Natural killer cell treated with Interleukin-12 subunit alpha and Interleukin-12 subunit beta and Interleukin-15 and Interleukin-18, amount 100 ng/mL, for 72 hours (primary cell): ENCODE data around the gene FREY1. TPM values are rescaled to one million over a fixed set of nuclear protein-coding genes. Genes with fewer than 3 reads are reported as not detected.

ENCODE experiments used
- ATAC-seq, 2 donors: fragments of 150-1000 bp; cut with Tn5 transposase in 1 of 2; sonication (Bioruptor Pico), chemical (Tn5 transposase) in 1 of 2; 2 replicates each; pipeline ENCODE4 v1.10.0; 2021
- DNase-seq: peaks from one replicate; pipeline ENCODE4 v3.0.0; 2022; ENCODE audit warnings: low spot score
- H3K27ac Mint-ChIP-seq, 2 donors: 1 replicate in 1 of 2; 2 replicates in 1 of 2; pipeline ENCODE4 v1.8.0; 2022; ENCODE audit warnings: mixed read lengths in 2 of 2, mild to moderate bottlenecking in 1 of 2, moderate library complexity in 1 of 2
- H3K27me3 Mint-ChIP-seq, 2 donors: 1 replicate in 1 of 2; 2 replicates in 1 of 2; pipeline ENCODE4 v1.8.0; 2022; ENCODE audit warnings: mixed read lengths in 2 of 2
- H3K36me3 Mint-ChIP-seq: one replicate; pipeline ENCODE4 v1.8.0; 2022; ENCODE audit warnings: mixed read lengths
- H3K4me1 Mint-ChIP-seq, 2 donors: 1 replicate in 1 of 2; 2 replicates in 1 of 2; pipeline ENCODE4 v1.8.0; 2022; ENCODE audit warnings: low read depth in 2 of 2, mixed read lengths in 2 of 2, mild to moderate bottlenecking in 1 of 2
- H3K4me3 Mint-ChIP-seq: one replicate; pipeline ENCODE4 v1.8.0; 2022; ENCODE audit warnings: mixed read lengths
- H3K9me3 Mint-ChIP-seq: 2 replicates; pipeline ENCODE4 v1.8.0; 2022; ENCODE audit warnings: mixed read lengths
- total RNA-seq, 2 donors: library from RNA; stranded (reverse); gene quantifications; one replicate each; pipeline ENCODE4 v1.2.3, GENCODE V29; 2022

FREY1 gene
- total RNA-seq, 2 donors from 2014 or later = 4.2 to 4.9 TPM

- peaks cover 0 to 4% of the 10 kb centered on the region in 2 donors for H3K27me3 Mint-ChIP-seq
- H3K4me1 Mint-ChIP-seq = peaks cover 11 to 13% of the 10 kb centered on the region in 2 donors
- no peaks in the 10 kb centered on the region for H3K36me3 Mint-ChIP-seq
- no peak overlapping the region for H3K4me3 Mint-ChIP-seq
- no peaks in the 10 kb centered on the region for H3K9me3 Mint-ChIP-seq
- ATAC-seq (no peak), DNase-seq (peak; percentile 48)
- H3K27ac Mint-ChIP-seq = no peak overlapping the region
These were observed 20.1 kb downstream of the FREY1 start for GRCh38 chr11:45886816-45887520.

DNA sequence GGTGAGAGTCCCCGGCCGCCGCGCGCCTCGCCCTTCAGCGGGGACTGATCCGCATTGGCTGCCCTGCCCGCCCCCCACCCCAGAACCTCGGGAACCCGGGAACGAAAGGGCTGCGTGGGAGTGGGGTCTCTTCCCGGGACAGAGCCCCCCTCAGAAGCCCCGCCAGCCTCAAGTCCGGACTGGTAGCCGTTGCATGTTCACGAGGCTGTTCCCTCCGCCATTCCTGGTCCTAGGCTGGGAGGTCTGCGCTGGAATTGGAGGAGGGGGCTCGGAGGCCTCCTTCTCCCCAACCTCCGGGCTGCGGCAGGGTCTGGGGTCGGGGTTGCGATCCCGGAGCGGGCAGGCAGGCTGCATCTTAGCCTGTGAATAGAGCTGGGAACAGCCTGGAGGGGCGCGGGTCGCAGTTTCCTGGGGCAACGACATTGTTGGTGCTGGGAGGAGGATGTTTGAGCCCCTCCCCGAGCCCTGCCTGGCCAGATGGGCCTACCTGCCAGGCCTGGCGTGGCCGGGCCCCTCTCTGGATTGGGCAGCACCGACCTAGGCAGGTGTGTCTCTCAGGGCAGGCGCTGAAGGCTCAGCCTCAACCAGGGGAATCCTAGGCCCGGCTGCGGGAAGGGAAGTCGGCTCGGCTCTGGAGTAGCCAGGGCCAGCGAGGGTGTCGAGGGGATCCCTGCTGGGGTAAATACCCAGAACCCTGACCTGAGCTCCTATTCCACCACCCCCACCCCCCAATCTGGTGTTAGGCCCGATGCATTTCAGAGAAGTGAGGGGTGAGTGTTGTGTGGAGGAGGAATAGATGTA is 20.9 kb downstream of the FREY1 start:
- H3K4me3 Mint-ChIP-seq = no peak overlapping the region
- no peak overlapping the region for H3K27ac Mint-ChIP-seq
- H3K9me3 Mint-ChIP-seq = no peaks in the 10 kb centered on the region
- peaks cover 0 to 4% of the 10 kb centered on the region in 2 donors for H3K27me3 Mint-ChIP-seq
- peaks cover 11 to 13% of the 10 kb centered on the region in 2 donors for H3K4me1 Mint-ChIP-seq
- DNase-seq (peak; percentile 55), ATAC-seq (no peak)
- H3K36me3 Mint-ChIP-seq = no peaks in the 10 kb centered on the region

- H3K27ac Mint-ChIP-seq = no peak within 1 kb of the TSS
- peak within 1 kb of the TSS; percentile 63 for H3K4me3 Mint-ChIP-seq
- H3K27me3 Mint-ChIP-seq = peaks cover 0 to 4% of the 10 kb centered on the region in 2 donors
- peak; percentile 69 for DNase-seq
- peaks cover 3% of the 10 kb centered on the region for H3K36me3 Mint-ChIP-seq
- no peaks in the 10 kb centered on the region for H3K9me3 Mint-ChIP-seq
- peaks cover 11 to 13% of the 10 kb centered on the region in 2 donors for H3K4me1 Mint-ChIP-seq
- peak; percentile 87 to 90 for ATAC-seq
These were observed 21.7 kb downstream of the FREY1 start, which contains the start of gene MAPK8IP1 for GRCh38 chr11:45885274-45885920. Gene MAPK8IP1, plus strand, starts transcription at chr11:45885651. Its CDS starts 170 bp downstream, at chr11:45885821.

GRCh38 chr11:45884596-45885185 is 22.4 kb downstream of the FREY1 start:
- H3K27ac Mint-ChIP-seq = no peak overlapping the region
- H3K9me3 Mint-ChIP-seq = no peaks in the 10 kb centered on the region
- peak overlapping the region; percentile 63 for H3K4me3 Mint-ChIP-seq
- H3K4me1 Mint-ChIP-seq = peaks cover 11 to 13% of the 10 kb centered on the region in 2 donors
- DNase-seq (peak; percentile 39), ATAC-seq (no peak)
- peaks cover 10% of the 10 kb centered on the region for H3K36me3 Mint-ChIP-seq
- peaks cover 0 to 4% of the 10 kb centered on the region in 2 donors for H3K27me3 Mint-ChIP-seq

GRCh38 chr11:45881708-45882368 is 25.2 kb downstream of the FREY1 start:
- DNase-seq (no peak), ATAC-seq (no peak)
- H3K9me3 Mint-ChIP-seq = no peaks in the 10 kb centered on the region
- H3K36me3 Mint-ChIP-seq = peaks cover 10% of the 10 kb centered on the region
- H3K27me3 Mint-ChIP-seq = peaks cover 0 to 4% of the 10 kb centered on the region in 2 donors
- peaks cover 11 to 13% of the 10 kb centered on the region in 2 donors for H3K4me1 Mint-ChIP-seq
- H3K27ac Mint-ChIP-seq = no peak overlapping the region
- no peak overlapping the region for H3K4me3 Mint-ChIP-seq

- H3K27me3 Mint-ChIP-seq = peaks cover 0 to 4% of the 10 kb centered on the region in 2 donors
- no peak for ATAC-seq
- peaks cover 10% of the 10 kb centered on the region for H3K36me3 Mint-ChIP-seq
- H3K4me1 Mint-ChIP-seq = peaks cover 11 to 13% of the 10 kb centered on the region in 2 donors
- H3K9me3 Mint-ChIP-seq = no peaks in the 10 kb centered on the region
- DNase-seq = peak; percentile 31
- H3K4me3 Mint-ChIP-seq = no peak overlapping the region
- no peak overlapping the region for H3K27ac Mint-ChIP-seq
These were observed 26.1 kb downstream of the FREY1 start for GRCh38 chr11:45880772-45881570.

GRCh38 chr11:45879803-45880686 is 27.0 kb downstream of the FREY1 start:
- Mint-ChIP-seq H3K27me3 (peaks cover 0 to 4% of the 10 kb centered on the region in 2 donors), H3K4me1 (peaks cover 8 to 10% of the 10 kb centered on the region in 2 donors), H3K27ac (no peak overlapping the region), H3K4me3 (no peak overlapping the region), H3K36me3 (peaks cover 10% of the 10 kb centered on the region), H3K9me3 (no peaks in the 10 kb centered on the region)
- ATAC-seq (no peak), DNase-seq (no peak)

- no peak for ATAC-seq
- Mint-ChIP-seq H3K27ac (no peak overlapping the region), H3K36me3 (peaks cover 17% of the 10 kb centered on the region), H3K27me3 (no peaks in the 10 kb centered on the region), H3K9me3 (no peaks in the 10 kb centered on the region), H3K4me3 (no peak overlapping the region), H3K4me1 (peaks cover 0 to 3% of the 10 kb centered on the region in 2 donors)
- no peak for DNase-seq
These were observed 29.2 kb downstream of the FREY1 start for GRCh38 chr11:45877845-45878244.

GRCh38 chr11:45877221-45877620 is 29.9 kb downstream of the FREY1 start:
- peak; percentile 50 for DNase-seq
- Mint-ChIP-seq H3K27me3 (no peaks in the 10 kb centered on the region), H3K9me3 (no peaks in the 10 kb centered on the region), H3K4me1 (peaks cover 0 to 3% of the 10 kb centered on the region in 2 donors), H3K27ac (no peak overlapping the region), H3K36me3 (peaks cover 17% of the 10 kb centered on the region), H3K4me3 (no peak overlapping the region)
- ATAC-seq = no peak

DNA sequence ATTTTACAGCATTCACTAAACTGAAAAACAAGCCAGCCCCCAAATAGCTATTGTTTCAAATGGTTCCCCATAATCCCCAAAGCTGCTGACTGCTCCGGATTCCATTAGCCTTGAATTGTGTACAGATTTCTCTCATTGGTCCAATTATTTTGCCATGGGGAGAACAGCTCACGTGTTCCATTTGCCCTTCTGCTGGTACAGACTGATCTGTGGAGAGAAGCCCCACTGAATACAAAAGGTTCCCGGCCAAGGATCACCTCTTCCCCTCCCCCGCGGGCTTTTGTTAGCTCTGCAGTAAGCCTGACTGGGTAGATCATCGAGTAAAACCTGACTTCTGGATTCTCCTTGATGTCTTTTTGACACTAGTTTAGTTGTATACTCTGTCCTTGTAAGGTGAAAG is 30.7 kb downstream of the FREY1 start:
- DNase-seq = peak; percentile 23
- ATAC-seq = no peak
- no peak overlapping the region for H3K27ac Mint-ChIP-seq
- peaks cover 0 to 3% of the 10 kb centered on the region in 2 donors for H3K4me1 Mint-ChIP-seq
- H3K27me3 Mint-ChIP-seq = no peaks in the 10 kb centered on the region
- no peak overlapping the region for H3K4me3 Mint-ChIP-seq
- H3K36me3 Mint-ChIP-seq = peaks cover 17% of the 10 kb centered on the region
- H3K9me3 Mint-ChIP-seq = no peaks in the 10 kb centered on the region

- ATAC-seq (peak in 1 of 2 donors; percentile 56), DNase-seq (no peak)
- Mint-ChIP-seq H3K27ac (no peak overlapping the region), H3K4me3 (no peak overlapping the region), H3K9me3 (no peaks in the 10 kb centered on the region), H3K36me3 (peaks cover 13% of the 10 kb centered on the region), H3K27me3 (no peaks in the 10 kb centered on the region), H3K4me1 (peaks cover 0 to 3% of the 10 kb centered on the region in 2 donors)
These were observed 34.3 kb downstream of the FREY1 start for GRCh38 chr11:45872651-45873356.
